Right lobe of liver (tissue), 4 donors: ENCODE measurements around the gene DOCK10.

Experiments
- CTCF ChIP-seq, 4 donors: fragments of 200-600 bp in 3 of 4; fragments of 450-650 bp in 1 of 4; IDR thresholded peaks; one replicate each; pipeline versions ENCODE4 v1.5.1 to v1.8.0; 2016 to 2022; ENCODE audit warnings: antibody characterized with exemption in 4 of 4, mild to moderate bottlenecking in 2 of 4
- POLR2A ChIP-seq: fragments of 450-650 bp; IDR thresholded peaks from one replicate; pipeline ENCODE4 v1.6.1; 2017; ENCODE audit warnings: antibody characterized with exemption, mild to moderate bottlenecking
- donor health status: DM: no; HTN: no; CAD: no.
- donor health status: DM: no; HTN: no; CAD: no.
- donor health status: DM: no; HTN: yes; CAD: no.

- TF ChIP-seq CTCF (IDR thresholded peaks at IDR 0.05) = no peak
- no peak for TF ChIP-seq POLR2A
These were observed 32.5 kb downstream of the DOCK10 start for GRCh38 chr2:225009768-225010167.
